Muscle of leg (tissue), 11 donors: Measurements from ENCODE around the gene GRK3. TPM values are rescaled to one million over a fixed set of nuclear protein-coding genes. Genes with fewer than 3 reads are reported as not detected.

ENCODE experiments used
- DNase-seq: peaks from one replicate; pipeline ENCODE4 v3.0.0; 2013
- H3K27ac ChIP-seq: one replicate; pipeline ENCODE4 v1.5.1; 2013; ENCODE audit warnings: mild to moderate bottlenecking, low read length, control low read depth
- H3K27me3 ChIP-seq: one replicate; pipeline ENCODE4 v1.6.1; 2013; ENCODE audit warnings: low read length; ENCODE audit not compliant: control insufficient read depth, insufficient read depth
- H3K36me3 ChIP-seq: one replicate; pipeline ENCODE4 v1.6.1; 2013; ENCODE audit warnings: low read length; ENCODE audit not compliant: control insufficient read depth, insufficient read depth
- H3K4me1 ChIP-seq: one replicate; pipeline ENCODE4 v1.6.1; 2013; ENCODE audit warnings: low read length; ENCODE audit not compliant: control insufficient read depth, insufficient read depth
- H3K4me3 ChIP-seq: one replicate; pipeline ENCODE4 v1.5.1; 2013; ENCODE audit warnings: low read length, control low read depth
- H3K9me3 ChIP-seq: replicated peaks from 2 replicates; pipeline ENCODE4 v1.6.1; 2013; ENCODE audit warnings: low read depth, low read length; ENCODE audit not compliant: control insufficient read depth
- WGBS: methylation state at CpG from one replicate; pipeline ENCODE4 v1.1.5; 2013; ENCODE audit warnings: missing lambda C conversion rate; ENCODE audit not compliant: insufficient coverage; 5-methylcytosine and 5-hydroxymethylcytosine counted together
- polyA plus RNA-seq, 8 donors: library from polyadenylated mRNA; unstranded; fragments of 120-200 nt; gene quantifications; one replicate each; pipeline versions ENCODE4 v1.2.1 to v1.2.3, GENCODE V29; 2013; ENCODE audit warnings: inconsistent platforms in 1 of 8, low replicate concordance in 1 of 8; ENCODE audit not compliant: insufficient read length in 8 of 8, insufficient read depth in 1 of 8
- total RNA-seq: library from RNA; stranded (reverse); fragments of 120-200 nt; gene quantifications from one replicate; pipeline ENCODE4 v1.2.4, GENCODE V29; 2013

The GRK3 gene
- total and polyA plus RNA-seq, 9 donors = 5.7 to 9.0 (median 7.2) TPM

GRCh38 chr22:25669253-25670069 is 105.0 kb downstream of the GRK3 start:
- DNase-seq = peak; percentile 47
- WGBS = 76% methylated on average over 3 of the region's 5 CpGs
- Histone ChIP-seq H3K4me3 (no peak overlapping the region), H3K27ac (no peak overlapping the region), H3K4me1 (peaks cover 17% of the 10 kb centered on the region), H3K36me3 (peaks cover 2% of the 10 kb centered on the region), H3K9me3 (no peaks in the 10 kb centered on the region), H3K27me3 (no peaks in the 10 kb centered on the region)

GRCh38 chr22:25670070-25670461 is 105.6 kb downstream of the GRK3 start:
- no peak for DNase-seq
- 100% methylated on average over 1 of the region's 6 CpGs for WGBS
- Histone ChIP-seq H3K9me3 (no peaks in the 10 kb centered on the region), H3K36me3 (peaks cover 2% of the 10 kb centered on the region), H3K27me3 (no peaks in the 10 kb centered on the region), H3K27ac (no peak overlapping the region), H3K4me3 (no peak overlapping the region), H3K4me1 (peaks cover 17% of the 10 kb centered on the region)

DNA sequence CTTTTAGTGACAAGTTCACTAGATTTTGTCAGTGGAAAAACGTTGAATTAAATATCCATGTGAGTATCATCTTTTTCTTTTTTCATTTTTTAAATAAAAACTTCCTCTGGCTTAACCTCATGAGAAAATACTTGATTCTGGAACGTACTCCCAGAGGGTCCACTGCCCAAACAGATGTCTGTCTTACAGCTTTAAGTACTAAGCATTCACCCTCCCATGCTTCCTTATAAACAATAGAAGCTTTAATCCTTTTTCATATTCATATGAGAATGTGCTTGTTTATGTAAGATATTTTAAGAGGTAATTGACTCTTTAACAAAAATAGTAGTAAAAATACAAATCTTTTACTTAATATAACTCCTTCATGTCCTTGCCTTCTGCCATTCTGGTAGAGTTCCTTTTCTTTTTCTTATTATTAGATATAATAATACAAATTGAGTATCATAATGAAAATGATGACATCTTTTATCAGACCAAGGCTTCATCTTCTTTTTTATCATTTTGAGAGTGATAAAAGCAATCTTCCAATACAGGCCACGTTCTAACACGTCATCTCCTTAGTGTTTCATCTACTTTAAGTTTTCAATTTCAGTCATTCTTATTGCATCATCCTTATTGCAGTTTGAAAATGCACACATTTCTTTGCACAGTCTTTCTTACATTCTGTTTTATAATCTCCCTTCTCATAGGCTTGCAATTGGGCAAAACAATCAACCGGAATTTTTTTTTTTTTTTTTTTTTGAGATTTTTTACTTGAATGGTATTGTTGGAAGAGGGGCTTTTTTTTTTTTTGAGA is 108.0 kb downstream of the GRK3 start:
- no peaks in the 10 kb centered on the region for H3K27me3 ChIP-seq
- WGBS = 77% methylated on average over 2 of the region's 5 CpGs
- DNase-seq = peak; percentile 57
- H3K36me3 ChIP-seq = peaks cover 4% of the 10 kb centered on the region
- no peak overlapping the region for H3K27ac ChIP-seq
- H3K9me3 ChIP-seq = no peaks in the 10 kb centered on the region
- no peak overlapping the region for H3K4me3 ChIP-seq
- peaks cover 9% of the 10 kb centered on the region for H3K4me1 ChIP-seq

- Histone ChIP-seq H3K4me3 (no peak overlapping the region), H3K27me3 (no peaks in the 10 kb centered on the region), H3K27ac (no peak overlapping the region), H3K36me3 (peaks cover 4% of the 10 kb centered on the region), H3K9me3 (no peaks in the 10 kb centered on the region), H3K4me1 (peaks cover 7% of the 10 kb centered on the region)
- no peak for DNase-seq
- 100% methylated on average over 1 of the region's 5 CpGs for WGBS
These were observed 109.2 kb downstream of the GRK3 start for GRCh38 chr22:25673713-25674112.

- peaks cover 7% of the 10 kb centered on the region for H3K4me1 ChIP-seq
- no CpG with 5 or more reads among the region's 4 CpGs for WGBS
- no peak overlapping the region for H3K27ac ChIP-seq
- H3K9me3 ChIP-seq = no peaks in the 10 kb centered on the region
- DNase-seq = no peak
- H3K27me3 ChIP-seq = no peaks in the 10 kb centered on the region
- no peak overlapping the region for H3K4me3 ChIP-seq
- H3K36me3 ChIP-seq = peaks cover 6% of the 10 kb centered on the region
These were observed 113.2 kb downstream of the GRK3 start for GRCh38 chr22:25677631-25678030.

DNA sequence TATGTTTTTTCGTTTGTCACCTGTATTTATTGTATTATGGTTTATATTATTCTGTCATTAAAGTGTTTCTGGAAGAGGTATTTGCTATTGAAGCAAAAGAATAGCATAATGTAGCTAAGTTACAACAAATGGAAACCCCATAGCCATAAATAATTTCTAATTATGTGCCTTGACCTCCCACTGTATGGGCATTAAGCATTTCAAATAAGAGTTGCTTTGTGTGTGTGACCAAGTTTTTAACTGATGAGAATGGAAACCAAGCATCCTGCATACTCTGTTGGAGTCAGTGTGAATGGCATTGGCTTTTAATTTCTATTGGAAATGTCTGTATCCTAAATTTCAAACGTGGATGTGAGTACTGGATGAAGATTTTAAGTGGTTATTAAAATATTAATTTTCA is 115.6 kb downstream of the GRK3 start:
- no peak overlapping the region for H3K27ac ChIP-seq
- DNase-seq = no peak

GRCh38 chr22:25680956-25681355 is 116.5 kb downstream of the GRK3 start:
- H3K27ac ChIP-seq = peak overlapping the region; percentile 86
- peaks cover 12% of the 10 kb centered on the region for H3K4me1 ChIP-seq
- H3K4me3 ChIP-seq = peak overlapping the region; percentile 14
- WGBS = 67% methylated on average over 5 of the region's 6 CpGs
- peaks cover 2% of the 10 kb centered on the region for H3K36me3 ChIP-seq
- peak; percentile 90 for DNase-seq
- no peaks in the 10 kb centered on the region for H3K9me3 ChIP-seq
- no peaks in the 10 kb centered on the region for H3K27me3 ChIP-seq

More for the DNA sequence above, 115.6 kb downstream of the GRK3 start:
- no CpG with 5 or more reads among the region's 2 CpGs for WGBS
- peaks cover 9% of the 10 kb centered on the region for H3K4me1 ChIP-seq
- H3K9me3 ChIP-seq = no peaks in the 10 kb centered on the region
- H3K27me3 ChIP-seq = no peaks in the 10 kb centered on the region
- no peak overlapping the region for H3K4me3 ChIP-seq
- peaks cover 4% of the 10 kb centered on the region for H3K36me3 ChIP-seq

DNA sequence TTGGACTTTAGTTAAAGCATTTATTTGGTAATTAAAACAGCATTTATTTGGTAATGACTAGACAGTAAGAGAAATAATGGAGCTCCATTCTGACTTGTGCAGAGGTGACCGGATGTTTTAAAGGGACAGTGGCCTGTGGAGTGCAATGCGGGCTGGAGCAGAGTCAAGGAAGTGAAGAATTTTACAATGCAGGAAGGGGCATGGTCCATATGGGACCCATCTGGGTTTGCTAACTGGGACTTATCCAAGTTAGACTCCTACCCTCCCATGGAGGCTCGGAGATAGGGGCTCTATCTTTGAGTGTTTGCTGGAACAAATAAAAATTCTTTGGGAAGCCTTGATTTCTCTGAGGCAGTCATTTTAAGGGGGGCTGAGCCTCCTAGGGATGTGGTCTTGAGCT is 117.6 kb downstream of the GRK3 start:
- Histone ChIP-seq H3K27me3 (no peaks in the 10 kb centered on the region), H3K27ac (peak overlapping the region; percentile 86), H3K9me3 (no peaks in the 10 kb centered on the region), H3K4me3 (no peak overlapping the region), H3K36me3 (peaks cover 2% of the 10 kb centered on the region), H3K4me1 (peaks cover 12% of the 10 kb centered on the region)
- WGBS = 78% methylated on average over 1 of the region's 3 CpGs
- no peak for DNase-seq

- Histone ChIP-seq H3K27ac (no peak overlapping the region), H3K9me3 (no peaks in the 10 kb centered on the region), H3K27me3 (no peaks in the 10 kb centered on the region), H3K4me3 (no peak overlapping the region), H3K4me1 (peaks cover 20% of the 10 kb centered on the region), H3K36me3 (peaks cover 13% of the 10 kb centered on the region)
- no peak for DNase-seq
- 100% methylated on average over 3 of the region's 5 CpGs for WGBS
These were observed 124.2 kb downstream of the GRK3 start for GRCh38 chr22:25688627-25689026.

- Histone ChIP-seq H3K4me3 (no peak overlapping the region), H3K36me3 (peaks cover 18% of the 10 kb centered on the region), H3K9me3 (no peaks in the 10 kb centered on the region), H3K4me1 (peaks cover 28% of the 10 kb centered on the region), H3K27me3 (no peaks in the 10 kb centered on the region), H3K27ac (no peak overlapping the region)
- DNase-seq = no peak
- WGBS = 100% methylated on average over 1 of the region's 2 CpGs
These were observed 125.2 kb downstream of the GRK3 start for GRCh38 chr22:25689631-25690030.
